22Rv1 (cell line): ENCODE measurements around the gene LCN15.

Experiments
- H3K27ac ChIP-seq: fragments of 450-650 bp; 2 replicates; pipeline ENCODE4 v1.5.1; 2017
- ZFX ChIP-seq: fragments of 450-650 bp; IDR thresholded peaks from 2 replicates; pipeline ENCODE4 v1.6.1; 2017; ENCODE audit warnings: antibody characterized with exemption, borderline replicate concordance
- TF ChIP-seq, protein P1 (sequence below): fragments of 450-650 bp; IDR thresholded peaks from 2 replicates; pipeline ENCODE4 v1.5.1; 2017; ENCODE audit warnings: mild to moderate bottlenecking

LCN15 gene

GRCh38 chr9:136760834-136761544 is 3.3 kb downstream of the LCN15 start:
- TF ChIP-seq, protein P1, sequence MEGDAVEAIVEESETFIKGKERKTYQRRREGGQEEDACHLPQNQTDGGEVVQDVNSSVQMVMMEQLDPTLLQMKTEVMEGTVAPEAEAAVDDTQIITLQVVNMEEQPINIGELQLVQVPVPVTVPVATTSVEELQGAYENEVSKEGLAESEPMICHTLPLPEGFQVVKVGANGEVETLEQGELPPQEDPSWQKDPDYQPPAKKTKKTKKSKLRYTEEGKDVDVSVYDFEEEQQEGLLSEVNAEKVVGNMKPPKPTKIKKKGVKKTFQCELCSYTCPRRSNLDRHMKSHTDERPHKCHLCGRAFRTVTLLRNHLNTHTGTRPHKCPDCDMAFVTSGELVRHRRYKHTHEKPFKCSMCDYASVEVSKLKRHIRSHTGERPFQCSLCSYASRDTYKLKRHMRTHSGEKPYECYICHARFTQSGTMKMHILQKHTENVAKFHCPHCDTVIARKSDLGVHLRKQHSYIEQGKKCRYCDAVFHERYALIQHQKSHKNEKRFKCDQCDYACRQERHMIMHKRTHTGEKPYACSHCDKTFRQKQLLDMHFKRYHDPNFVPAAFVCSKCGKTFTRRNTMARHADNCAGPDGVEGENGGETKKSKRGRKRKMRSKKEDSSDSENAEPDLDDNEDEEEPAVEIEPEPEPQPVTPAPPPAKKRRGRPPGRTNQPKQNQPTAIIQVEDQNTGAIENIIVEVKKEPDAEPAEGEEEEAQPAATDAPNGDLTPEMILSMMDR = peak; percentile 87

GRCh38 chr9:136760424-136760823 is 3.9 kb downstream of the LCN15 start:
- TF ChIP-seq, protein P1 = no peak
- TF ChIP-seq ZFX = no peak
- no peak overlapping the region for H3K27ac ChIP-seq

More at GRCh38 chr9:136760834-136761544, 3.3 kb downstream of the LCN15 start:
- peak overlapping the region; percentile 22; the same call in 1 of the 2 replicates for H3K27ac ChIP-seq

DNA sequence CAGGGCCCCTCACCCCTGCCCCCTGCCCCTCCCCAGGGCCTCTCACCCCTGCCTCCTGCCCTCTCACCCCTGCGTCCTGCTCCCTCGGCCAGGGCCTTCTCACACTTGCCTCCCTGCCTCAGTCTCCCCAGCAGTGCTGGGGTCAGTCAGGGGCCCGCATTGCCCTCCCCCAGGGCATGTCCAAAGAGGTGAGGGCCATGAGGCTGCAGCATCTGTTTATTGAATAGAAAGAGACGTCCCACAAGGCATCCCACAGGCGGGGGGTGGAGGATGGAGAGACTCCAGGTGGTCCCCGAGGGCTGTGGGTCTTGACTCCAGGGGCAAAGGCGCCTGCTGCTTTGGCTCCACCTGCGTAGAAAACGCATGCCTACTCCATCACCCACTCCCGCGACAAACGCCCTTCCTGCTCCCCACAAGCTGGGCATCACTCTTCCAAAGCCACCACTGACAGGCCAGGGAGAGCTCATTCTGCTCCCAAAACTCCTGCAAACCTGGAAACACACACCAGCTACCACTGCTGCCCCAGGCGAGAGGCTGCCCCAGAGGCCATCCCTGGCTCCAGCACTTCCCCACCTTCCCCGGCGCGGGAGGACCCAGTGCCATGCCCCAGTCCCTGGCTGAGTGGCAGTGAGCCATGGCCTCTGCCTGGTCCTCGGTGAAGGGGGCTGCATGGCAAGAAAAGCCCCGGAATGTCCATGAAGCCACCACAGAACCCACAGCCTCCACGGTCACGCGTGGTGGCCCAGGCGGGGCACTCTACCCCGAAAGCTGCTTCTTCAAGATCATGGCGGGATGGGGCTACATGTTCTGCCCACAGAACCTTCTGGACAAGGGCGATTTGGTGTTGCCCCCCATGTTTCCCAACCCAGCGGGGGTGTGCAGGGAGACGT is 4.6 kb downstream of the LCN15 start:
- TF ChIP-seq, protein P1 = no peak
- no peak for TF ChIP-seq ZFX
- H3K27ac ChIP-seq = no peak overlapping the region

- TF ChIP-seq, protein P1 = no peak
- no peak for TF ChIP-seq ZFX
- H3K27ac ChIP-seq = no peak overlapping the region
These were observed 5.3 kb downstream of the LCN15 start for GRCh38 chr9:136759001-136759400.

DNA sequence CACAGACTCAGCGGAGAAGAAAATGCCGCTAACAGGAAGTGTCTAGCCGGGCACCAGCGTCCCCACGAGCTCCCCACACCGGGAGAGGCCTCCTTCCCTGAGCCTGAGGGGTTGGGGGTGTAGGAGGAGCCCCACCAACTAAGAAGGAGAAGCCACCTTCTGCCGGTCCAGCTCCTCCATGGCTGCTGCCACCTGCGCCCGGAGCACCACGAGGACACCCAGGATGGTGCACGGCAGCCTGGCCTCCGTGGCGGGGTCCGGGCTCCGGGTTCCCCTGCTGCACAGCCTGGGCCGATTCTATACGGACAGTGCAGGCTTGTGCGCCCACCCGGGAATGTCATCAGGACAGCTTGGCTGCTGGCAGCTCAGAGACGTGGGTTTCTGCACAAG is 6.6 kb downstream of the LCN15 start:
- TF ChIP-seq ZFX = no peak
- TF ChIP-seq, protein P1 = no peak
- H3K27ac ChIP-seq = no peak overlapping the region

DNA sequence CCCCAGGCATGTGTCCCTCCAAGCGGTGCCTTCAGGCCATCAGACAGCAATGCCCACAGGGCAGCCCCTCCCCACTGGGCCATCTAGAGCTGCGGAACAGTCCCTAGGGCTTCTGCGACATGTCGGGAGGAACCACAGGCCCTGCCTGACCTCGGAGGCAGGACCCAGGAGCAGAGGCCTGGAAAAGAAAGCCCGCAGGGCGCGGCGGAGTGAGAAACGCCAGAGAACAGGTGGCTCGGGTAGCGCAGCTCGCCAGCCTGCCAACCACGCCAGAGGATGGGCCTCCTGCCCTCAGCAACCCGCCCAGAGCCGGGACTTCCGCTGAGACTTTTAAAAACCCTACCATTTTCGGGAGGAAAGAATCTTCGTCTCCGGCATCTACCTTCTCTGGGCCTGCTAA is 7.0 kb downstream of the LCN15 start:
- TF ChIP-seq, protein P1 = no peak
- TF ChIP-seq ZFX = no peak
- H3K27ac ChIP-seq = no peak overlapping the region

DNA sequence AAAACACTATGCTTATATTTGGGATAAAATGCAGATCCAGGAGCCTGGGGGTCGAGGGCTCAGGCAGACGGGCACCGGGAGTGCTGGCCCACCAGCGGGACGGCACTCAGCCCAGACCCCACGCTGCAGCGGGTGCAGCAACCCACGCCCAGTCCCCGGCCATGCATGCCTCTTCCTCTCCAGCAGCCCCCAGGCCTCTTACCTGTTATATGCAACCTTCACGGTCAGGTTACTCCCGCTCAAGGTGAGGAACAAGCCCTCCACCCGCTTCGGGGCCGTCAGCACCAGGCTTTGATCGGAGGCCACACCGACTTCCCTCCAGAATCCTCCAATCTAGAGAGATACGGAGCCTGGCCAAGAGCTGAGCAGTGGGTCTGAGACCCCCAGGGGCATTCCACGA is 7.5 kb downstream of the LCN15 start:
- H3K27ac ChIP-seq = no peak overlapping the region
- TF ChIP-seq, protein P1 = no peak
- TF ChIP-seq ZFX = no peak
